Gastroesophageal sphincter (tissue), 3 donors: ENCODE measurements around the gene GNG8.

Experiments used
- POLR2AphosphoS5 ChIP-seq: sonication (generic); formaldehyde crosslinking; IDR thresholded peaks from one replicate; pipeline ENCODE4 v1.6.1; 2017; ENCODE audit warnings: antibody characterized with exemption
- TF ChIP-seq, protein P1 (sequence below), 4 experiments: fragments of 200-600 bp in 2 of 4; fragments of 450-650 bp in 2 of 4; sonication (generic) in 1 of 4; IDR thresholded peaks; one replicate each; pipeline ENCODE4 v1.5.1; 2017 to 2019; ENCODE audit warnings: antibody characterized with exemption in 4 of 4, mild to moderate bottlenecking in 2 of 4, moderate library complexity in 2 of 4

DNA sequence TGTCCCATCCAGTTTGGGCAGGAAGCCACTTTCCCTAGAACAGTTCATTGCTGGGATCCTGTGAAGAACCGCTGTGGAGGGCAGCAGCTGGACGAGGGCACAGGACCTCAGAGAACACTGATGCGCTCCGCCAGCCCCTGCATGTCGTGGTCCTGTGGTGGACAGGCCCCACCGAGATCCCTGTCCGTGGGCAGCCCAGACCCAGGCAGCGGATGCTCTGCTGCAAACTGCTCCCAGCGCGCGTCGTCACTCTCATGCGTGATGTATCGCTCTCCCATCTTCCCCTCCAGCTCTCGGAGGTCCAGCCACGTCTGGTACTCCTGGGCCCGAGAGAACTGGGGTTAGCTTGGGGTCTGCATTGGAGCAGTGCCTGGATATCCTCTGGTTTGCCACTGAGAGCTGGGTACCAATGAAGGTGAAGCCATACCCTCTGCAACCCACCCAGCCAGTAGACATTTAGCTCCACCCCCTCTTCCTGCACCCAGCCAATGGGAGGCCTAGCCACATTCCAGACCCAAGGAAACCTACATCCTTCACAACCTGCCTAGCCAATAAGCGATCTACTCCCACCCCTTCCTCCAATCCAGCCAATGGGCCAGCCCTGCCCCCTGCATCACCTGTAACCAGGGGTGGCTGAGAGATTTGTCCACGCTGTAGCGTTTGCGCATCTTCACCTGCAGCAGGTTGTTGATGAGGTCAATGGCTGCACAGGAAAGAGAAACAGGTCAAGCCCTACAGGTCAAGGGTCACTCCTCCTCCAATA lies 38.6 kb upstream of the GNG8 start:
- TF ChIP-seq, protein P1, sequence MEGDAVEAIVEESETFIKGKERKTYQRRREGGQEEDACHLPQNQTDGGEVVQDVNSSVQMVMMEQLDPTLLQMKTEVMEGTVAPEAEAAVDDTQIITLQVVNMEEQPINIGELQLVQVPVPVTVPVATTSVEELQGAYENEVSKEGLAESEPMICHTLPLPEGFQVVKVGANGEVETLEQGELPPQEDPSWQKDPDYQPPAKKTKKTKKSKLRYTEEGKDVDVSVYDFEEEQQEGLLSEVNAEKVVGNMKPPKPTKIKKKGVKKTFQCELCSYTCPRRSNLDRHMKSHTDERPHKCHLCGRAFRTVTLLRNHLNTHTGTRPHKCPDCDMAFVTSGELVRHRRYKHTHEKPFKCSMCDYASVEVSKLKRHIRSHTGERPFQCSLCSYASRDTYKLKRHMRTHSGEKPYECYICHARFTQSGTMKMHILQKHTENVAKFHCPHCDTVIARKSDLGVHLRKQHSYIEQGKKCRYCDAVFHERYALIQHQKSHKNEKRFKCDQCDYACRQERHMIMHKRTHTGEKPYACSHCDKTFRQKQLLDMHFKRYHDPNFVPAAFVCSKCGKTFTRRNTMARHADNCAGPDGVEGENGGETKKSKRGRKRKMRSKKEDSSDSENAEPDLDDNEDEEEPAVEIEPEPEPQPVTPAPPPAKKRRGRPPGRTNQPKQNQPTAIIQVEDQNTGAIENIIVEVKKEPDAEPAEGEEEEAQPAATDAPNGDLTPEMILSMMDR (IDR thresholded peaks at IDR 0.05): no peak
- TF ChIP-seq POLR2AphosphoS5: no peak
